HG03095 (cell line): ENCODE results near the gene DESI2.
"Not testable (repeated sequence)": the region's sequence is repeated elsewhere in the genome, so short reads cannot be mapped to it uniquely, and the experiment has no call there.

Experiments used
- ATAC-seq: cut with Tn5 transposase; IDR thresholded peaks from one replicate; pipeline ENCODE4 v1.9.1; 2021; ENCODE audit warnings: moderate library complexity; ENCODE audit not compliant: unreplicated experiment

DESI2 gene

DNA sequence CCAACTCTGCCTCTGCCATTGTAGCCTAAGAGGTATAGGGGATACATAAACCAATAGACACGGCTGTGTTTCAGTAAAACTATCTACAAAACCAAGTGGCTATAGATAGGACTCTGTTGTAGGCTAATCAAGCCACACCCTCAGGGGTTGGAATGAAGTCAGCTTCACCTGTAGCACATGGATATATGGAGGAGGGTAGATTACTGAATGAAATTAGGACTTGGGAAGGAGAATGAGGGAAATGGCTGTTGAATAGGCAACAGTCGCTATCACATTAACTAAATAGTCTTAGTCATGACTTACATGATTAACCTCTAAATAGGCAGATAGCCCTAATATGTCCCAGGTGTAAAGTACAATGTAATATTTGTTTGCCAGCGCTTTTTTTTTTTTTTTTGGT lies 49.7 kb downstream of the DESI2 start:
- ATAC-seq, result no peak

DNA sequence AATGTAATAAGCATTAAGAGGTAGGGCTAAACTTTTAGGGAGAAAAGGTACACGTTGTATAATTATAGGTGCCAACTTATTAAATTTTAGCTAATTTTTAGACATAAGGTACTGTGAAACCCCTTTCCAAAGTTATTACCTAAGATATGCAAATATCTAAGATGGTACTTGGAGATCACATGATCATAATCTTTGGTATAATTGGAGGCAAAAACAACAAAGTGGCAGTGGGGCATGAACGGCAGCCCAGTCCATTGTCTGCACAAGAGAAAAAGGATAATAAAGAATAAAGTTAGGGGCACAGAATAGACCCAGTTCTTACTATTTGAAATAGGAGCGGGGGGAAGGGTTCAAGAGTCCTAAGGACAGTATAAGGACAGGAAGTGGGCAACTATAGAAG lies 51.2 kb downstream of the DESI2 start:
- ATAC-seq, result no peak

DNA sequence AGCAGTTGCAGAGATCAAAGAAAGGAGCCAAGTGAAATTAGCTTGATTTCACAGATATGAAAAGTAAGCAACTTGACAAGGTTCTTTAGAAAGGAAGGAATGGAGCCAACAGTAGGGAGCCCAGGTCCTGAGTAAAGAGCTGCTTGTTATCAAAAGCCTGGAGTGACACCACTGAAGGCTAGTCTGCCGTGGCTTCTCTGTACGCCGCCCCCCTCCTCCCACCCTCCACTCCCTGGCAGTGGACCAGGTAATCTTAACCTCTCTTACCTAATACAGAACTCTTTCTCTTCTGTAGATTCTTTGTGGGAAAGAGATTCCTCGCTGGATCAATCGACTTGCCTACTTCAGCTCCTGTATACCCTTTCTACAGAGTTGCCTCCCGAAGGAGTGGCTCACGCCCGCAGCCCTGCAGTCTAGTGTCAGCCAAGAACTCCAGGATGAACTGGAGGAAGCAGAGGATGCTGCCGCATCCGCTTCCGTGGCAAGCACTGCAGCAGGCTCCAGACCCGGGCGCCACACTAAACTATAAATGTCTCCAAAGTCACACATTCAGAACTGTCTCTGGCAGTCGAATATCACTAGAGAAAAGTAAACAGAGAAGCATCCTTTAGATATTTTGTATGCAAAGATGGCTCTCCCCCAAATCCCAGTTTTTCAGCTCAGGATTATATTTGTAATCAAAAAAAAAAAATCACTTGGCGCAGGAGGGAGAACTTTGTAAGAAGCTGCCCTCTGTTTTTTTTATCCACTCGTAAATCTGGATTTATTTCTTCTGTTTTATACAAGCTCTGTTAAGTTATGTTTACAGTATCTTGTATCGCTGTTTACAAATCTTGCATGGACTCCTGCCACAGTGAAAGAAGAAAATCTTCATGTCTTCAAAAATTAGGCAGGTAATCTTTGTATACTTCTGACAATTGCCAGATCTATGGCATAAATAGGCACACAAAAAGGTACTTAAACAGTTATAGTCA lies 52.6 kb downstream of the DESI2 start:
- no peak for ATAC-seq

DNA sequence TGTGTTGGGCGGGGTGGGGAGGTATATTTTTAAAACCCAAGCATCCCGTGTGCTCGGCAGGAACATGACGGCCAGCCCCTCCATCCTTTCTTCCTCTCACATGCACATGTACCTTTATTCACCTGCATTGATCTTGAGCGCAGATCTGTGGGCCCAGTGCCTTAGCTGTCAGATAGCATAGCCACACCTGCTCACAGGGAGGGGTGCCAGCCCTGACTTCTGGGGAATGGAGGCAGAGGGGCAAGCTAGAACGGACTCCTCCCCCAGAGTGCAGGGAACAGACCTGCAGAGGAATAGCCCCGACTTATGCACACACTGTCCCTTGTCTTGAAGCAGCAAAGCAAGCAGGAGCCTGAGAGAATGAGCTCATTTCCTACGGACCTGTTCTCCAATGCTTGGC lies 56.1 kb downstream of the DESI2 start:
- no peak for ATAC-seq

DNA sequence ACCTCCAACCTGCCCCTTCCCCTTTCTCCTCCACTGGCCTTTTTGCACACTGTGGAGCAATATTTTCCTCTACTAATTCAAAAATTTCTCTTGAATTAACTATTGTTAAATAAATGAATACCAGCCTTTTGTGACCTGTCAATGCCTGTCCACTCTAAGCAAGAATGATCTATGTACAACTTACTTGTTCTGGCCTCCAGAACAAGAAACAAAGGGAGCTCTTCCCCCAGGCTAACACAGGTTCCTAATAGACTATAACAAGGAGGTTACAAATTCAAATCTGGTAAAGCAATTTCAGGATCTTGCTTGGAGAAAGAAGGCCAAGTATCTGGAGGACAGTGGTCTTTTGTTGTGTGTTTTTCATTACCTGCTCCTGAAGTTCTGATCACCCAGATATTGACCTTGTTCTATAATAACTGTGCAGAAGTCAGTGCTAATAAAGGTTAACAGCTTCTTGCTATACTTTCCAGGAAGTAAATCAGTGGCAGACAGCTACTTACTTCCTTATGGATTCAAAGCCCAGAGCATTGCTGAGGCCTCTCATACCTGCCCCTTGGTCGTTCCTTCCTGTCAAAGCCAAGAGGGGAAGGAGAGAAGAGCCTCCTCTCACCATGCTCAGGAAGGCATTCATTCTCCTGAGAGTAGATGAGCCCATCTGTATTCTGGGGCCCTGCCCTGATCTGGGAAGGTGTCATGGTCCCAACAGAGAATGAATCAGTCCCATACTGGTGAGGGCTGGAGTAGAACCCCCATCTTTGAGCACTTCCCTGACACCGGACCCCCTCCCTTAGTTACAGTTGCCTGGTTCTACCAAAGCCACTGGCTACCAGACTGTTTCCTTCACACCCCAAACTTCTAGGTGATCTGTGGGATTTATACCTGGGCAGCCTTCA lies 56.8 kb downstream of the DESI2 start:
- ATAC-seq, result no peak

DNA sequence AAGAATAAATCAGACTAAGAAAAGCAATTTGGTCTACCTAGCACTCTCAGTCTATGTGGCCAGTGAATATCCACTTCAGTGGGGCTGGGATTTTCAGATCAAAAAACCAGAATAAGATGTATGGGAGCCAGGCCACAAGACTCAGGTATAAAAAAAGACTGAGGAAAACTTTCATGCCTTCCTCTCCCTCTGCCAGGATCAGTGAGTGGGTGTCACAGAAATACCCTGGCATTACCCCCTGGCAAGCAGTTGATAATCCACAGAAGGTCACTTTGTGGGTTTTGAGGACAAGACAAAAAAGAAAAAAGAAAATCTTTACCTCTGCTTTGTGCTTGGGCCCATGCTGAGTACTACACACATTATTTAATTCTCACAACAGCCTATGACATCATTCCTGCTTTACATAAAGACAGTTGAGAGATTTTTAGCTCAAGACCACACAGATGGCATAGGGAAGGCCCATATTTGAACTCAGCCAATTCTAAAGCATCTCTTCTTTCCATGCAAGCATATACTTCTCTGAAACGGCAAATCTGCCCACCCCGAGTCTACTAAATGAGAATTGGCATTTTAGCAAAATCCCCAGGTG lies 57.6 kb downstream of the DESI2 start:
- ATAC-seq, result no peak

DNA sequence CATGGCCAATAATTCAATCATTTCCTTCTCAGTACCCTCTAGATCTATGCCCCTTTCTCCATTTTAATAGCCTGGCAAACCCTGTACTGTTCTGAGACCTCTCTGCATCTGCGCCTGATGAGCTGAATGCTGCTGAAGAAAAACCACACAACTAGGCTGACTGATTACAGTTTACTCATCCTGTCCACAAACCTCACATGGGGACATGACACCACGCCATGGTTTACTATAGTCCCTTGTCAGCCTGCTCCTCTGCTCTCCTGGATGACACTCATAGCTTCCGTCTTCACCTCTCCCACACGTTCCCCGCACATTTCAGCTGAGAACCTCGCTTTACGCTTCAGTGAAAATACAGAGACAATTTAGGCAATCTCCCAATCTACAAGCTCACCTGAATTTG lies 59.7 kb downstream of the DESI2 start:
- no peak for ATAC-seq

DNA sequence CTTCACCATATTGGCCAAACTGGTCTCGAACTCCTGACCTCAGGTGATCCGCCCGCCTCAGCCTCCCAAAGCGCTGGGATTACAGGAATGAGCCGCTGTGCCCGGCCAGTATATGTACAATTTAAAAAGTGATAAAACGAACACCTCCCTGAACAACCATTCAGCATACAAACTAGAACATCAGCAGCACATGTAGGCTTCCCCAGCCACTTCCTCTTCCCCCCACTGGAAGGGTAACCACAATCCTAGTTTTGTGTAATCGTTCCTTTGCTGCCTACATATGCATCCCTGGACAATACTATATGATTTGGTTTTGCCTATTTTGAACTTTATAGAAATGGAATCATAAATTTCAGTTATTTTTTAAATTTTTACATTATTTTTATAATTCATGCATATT lies 60.4 kb downstream of the DESI2 start:
- ATAC-seq, result no peak

DNA sequence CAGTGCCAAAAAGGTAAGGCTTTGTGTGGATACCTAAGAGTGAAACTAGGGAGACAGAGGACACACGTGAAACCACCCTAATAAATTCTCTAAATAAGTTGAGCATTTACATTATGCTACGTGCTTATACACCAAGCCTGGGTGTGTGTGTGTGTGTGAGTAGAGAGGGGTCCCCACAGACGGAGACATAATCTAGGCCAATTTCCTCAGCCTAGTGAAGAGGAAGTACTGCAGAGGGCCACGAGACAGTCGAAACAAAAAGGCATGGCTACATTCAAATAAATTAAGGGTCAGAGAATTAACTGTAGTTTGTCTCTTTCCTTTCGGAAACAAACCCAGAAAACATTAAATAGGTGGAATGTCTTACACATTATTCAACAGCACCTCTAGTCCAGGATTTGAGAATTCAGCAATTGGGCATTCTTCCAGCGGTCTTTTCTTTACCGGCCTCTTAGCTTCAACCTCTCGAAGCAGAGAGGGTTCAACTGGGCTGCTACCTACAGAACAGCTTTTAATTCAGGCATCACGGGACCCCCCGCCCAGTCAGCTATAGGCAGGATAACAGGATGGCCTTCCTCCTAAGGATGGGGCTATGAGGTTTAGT lies 75.0 kb downstream of the DESI2 start:
- no peak for ATAC-seq

DNA sequence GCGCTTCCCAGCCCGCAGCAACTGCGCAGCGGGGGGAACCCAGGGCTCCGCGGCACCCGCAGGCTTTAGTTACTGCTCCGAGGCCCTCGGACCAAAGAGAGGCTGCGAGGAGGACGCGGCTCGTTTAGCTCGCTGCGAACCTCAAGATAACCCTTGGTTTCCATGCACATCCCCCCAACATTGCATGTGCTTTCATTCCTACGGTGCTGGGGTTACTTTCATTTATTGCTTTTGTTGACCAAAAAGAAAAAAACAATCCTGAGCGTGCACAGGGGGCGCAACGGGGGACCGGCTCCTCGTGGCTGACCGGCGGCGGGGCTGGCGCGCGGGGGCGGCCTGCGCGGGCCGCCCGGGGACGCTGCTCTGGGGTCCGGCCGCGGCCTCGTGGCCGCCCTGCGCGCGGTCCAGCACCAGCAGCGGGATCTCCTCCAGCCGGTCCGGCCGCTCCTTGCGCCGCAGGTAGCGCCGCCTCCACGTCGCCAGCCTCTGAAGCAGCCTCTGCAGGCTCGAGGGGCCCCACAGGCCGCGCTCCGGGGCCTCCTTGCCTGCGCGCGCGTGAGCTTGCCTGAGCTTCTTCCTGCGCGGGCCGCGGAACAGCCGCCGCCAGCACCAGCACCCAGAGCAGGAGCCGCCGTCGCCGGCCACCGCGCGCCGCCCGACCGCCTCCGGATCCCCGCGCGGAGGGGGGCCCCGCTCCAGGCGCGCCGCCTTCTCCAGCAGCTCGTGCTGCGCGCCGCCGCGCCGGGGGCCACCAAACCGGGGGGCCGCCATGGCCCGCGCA lies 77.4 kb downstream of the DESI2 start:
- no peak for ATAC-seq

DNA sequence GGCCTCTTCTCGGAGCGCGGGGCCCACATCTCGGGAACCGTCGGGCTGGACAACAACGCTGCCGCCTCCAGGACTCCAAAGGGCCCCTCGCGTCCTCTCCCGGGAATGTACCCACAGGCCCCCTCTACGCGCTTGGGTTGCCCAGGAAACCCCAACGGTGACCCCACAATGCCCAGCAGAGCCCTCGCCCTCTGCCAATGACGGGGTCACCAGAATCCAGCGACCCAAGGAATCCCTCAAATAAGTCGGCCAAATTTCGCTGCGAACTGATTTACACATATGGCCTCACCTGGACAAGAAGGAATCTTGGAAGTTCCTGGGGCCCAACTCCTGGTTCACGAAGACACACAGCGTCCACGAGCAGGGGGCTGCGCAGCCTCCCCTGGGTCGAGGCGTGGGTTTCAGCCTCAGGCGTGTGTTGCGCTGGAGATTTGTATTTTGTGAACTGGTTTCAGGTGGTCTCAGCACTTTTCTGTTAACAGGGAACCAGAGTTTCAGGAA lies 78.1 kb downstream of the DESI2 start:
- ATAC-seq, result no peak

DNA sequence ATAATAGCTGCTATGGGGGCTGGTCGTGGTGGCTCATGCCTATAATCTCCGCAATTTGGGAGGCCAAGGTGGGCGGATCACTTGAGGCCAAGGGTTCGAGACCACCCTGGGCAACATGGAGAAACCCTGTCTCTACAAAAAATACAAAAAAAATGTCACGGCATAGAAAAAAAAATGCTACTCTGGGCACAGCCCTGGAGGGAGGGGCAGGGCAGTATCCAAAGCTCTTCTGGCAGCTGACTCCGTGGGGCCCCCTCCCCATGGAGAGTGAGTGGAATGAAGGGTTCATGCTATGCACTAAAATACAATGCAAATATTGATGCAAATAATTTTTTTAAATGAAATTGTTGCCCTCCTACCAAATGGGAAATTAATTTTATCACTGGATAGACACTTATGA lies 78.7 kb downstream of the DESI2 start:
- ATAC-seq, result no peak

DNA sequence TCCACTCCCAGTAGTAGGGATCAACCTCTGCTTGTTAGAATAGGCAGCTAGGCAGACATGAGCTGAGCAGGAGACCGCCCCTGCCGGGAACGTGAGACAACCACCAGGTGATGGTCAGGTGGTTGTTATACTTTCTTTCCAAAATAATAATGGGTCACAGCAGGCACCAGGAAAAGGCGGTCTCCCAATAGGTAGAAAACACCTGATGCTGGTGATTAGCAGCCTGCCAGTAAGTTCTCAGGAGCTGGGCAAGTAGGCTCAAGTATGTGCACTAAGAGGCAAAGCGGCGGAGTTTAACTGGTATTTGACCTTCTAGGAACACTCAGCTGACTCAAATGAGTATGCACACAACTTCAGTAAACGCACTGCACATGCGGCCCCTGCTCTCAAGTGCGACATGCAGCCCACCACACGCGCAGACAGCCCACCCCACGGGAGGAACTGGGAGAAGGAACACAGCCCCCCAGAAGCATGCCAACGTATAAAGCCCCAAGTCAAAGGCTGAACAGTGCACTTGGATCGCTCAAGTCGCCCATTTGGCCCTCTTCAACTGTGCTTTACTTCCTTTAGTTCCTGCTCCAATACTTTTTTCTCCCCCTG lies 80.0 kb downstream of the DESI2 start:
- no peak for ATAC-seq

DNA sequence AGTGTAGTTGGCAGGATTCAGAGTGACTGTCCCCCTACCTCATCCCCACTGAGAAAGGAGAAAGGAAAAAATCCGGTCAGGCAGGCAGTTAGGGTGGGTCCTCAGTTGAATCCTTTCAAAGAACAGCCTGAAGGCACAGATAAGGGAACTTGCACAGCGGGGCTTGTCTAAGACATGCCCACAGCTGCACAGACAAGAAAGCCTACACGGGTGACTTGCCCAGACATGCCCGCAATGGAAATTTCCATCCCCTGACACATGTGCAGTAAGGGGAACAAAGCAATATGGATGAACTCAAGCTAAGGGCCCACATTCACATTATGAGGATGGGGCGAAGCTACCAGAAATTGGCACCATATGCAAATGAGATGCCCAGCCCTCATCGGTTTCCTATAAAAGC lies 82.5 kb downstream of the DESI2 start:
- ATAC-seq, result no peak

DNA sequence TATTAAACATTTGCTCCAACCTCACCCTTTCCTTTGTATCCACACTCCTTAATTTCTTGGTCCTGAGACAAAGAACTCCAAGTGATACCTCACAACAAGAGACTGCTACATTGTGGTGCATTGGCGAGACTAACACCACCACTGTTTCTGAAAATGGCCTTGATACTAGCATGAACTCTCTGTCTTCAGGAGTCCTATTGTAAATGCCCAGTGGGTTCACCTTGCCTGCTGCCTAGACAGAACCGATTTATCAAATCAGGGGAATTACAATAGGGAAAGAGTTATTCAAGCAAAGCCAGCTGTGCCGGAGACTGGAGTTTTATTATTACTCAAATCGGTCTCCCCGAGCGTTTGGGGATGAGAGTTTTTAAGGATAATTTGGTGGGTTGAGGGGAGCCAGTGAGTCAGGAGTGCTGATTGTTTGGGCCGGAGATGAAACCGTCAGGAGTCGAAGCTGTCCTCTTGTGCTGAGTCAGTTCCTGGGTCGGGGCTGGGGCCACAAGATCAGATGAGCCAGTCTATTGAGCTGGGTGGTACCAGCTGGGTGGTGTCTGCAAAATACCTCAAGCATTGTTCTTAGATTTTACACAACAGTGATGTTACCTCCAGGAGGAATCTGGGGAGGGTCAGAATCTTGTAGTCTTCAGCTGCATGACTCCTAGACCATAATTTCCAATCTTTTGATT lies 83.1 kb downstream of the DESI2 start:
- ATAC-seq, result no peak

DNA sequence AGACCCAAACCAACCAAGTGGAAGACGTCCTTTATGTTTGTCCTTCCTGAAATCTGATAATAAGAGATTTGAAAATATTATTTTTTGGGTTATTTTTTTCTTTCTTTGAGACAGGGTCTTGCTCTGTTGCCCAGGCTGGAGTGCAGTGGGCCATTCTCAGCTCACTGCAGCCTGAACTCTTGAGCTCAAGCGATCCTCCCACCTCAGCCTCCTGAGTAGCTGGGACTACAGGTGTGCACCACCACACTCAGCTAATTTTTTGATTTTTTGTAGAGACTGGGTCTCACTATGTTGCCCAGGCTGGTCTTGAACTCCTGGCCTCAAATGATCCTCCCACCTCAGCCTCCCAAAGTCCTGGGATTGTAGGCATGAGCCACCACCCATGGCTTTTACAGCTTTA lies 86.2 kb downstream of the DESI2 start:
- not testable (repeated sequence) for ATAC-seq

DNA sequence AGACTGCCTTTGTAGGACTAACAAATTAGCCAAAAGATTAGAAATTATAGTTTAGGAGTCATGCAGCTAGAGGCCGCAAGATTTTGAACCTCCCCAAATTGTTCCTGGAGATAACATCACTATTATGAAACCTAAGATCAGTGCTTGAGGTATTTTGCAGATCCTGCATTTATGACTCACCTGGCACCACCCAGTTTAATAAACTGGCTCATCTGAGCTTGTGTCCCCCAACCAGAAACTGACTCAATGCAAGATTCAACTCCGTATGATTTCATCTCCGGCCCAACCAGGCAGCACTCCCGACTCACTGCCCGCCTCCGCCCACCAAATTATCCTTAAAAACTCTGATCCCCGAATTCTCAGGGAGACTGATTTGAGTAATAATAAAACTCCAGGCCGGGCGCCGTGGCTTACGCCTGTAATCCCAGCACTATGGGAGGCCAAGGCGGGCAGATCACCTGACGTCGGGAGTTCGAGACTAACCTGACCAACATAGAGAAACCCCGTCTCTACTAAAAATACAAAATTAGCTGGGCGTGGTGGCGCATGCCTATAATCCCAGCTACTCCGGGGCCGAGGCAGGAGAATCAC lies 87.2 kb downstream of the DESI2 start:
- ATAC-seq, result not testable (repeated sequence)

DNA sequence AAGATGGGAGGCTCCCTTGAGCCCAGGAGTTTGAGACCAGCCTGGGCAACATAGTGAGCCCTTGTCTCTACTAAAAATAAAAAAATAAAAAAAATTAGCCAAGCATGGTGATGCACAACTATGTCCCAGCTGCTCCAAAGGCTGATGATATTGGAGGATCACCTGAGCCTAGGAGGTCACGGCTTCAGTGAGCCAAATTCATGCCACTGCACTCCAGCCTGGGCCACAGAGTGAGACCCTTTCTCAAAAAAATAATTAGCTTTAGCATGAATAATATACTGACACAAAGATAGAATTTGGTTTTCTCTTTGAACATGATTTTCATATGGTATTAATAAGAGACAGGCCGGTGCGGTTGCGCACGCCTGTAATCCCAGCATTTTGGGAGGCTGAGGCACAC lies 88.8 kb downstream of the DESI2 start:
- no peak for ATAC-seq
